IMR-90 (cell line): ENCODE results near the gene CCDC92. TPM values are rescaled to one million over a fixed set of nuclear protein-coding genes. Genes with fewer than 3 reads are reported as not detected.
"Not testable (repeated sequence)": the region's sequence is repeated elsewhere in the genome, so short reads cannot be mapped to it uniquely, and the experiment has no call there.

Experiments used
- ATAC-seq: fragments of 200-7000 bp; cut with Tn5 transposase; 2 replicates; pipeline ENCODE4 v1.9.1; 2020; ENCODE audit warnings: low read depth, mild to moderate bottlenecking, moderate library complexity
- BruUV-seq: library from RNA; stranded (reverse); fragments of 400-500 nt; replicated peaks from 2 replicates; lab custom pipeline; 2021; lab: Mats Ljungman, UMichigan
- CTCF ChIA-PET: fragments of 300-600 bp; formaldehyde crosslinking; extraction: SDS; loops from one replicate; lab custom pipeline; 2021; ENCODE audit warnings: antibody characterized with exemption; lab: Yijun Ruan, JAX
- POLR2A ChIA-PET: fragments of 300-600 bp; sonication (Branson Sonifier 250); formaldehyde crosslinking; loops from one replicate; lab custom pipeline; 2022; ENCODE audit warnings: antibody characterized with exemption; ENCODE audit not compliant: unreplicated experiment; lab: Charles Lee
- DNase-seq: peaks from one replicate; pipeline ENCODE4 v3.0.0; 2013
- H2AFZ ChIP-seq: replicated peaks from 2 replicates; pipeline ENCODE3; 2013; ENCODE audit warnings: low read length, mild to moderate bottlenecking; ENCODE audit not compliant: poor library complexity
- H2AK5ac ChIP-seq: 2 replicates; pipeline ENCODE4 v1.6.1; 2013; ENCODE audit warnings: low read depth, low read length, inconsistent platforms
- H2AK9ac ChIP-seq: replicated peaks from 2 replicates; pipeline ENCODE3; 2013; ENCODE audit warnings: mild to moderate bottlenecking, low read depth, low read length, moderate library complexity; ENCODE audit not compliant: poor library complexity
- H2BK120ac ChIP-seq: 2 replicates; pipeline ENCODE4 v1.6.1; 2013; ENCODE audit warnings: low read depth, low read length, inconsistent platforms
- H2BK15ac ChIP-seq: 3 replicates; pipeline ENCODE4 v1.6.1; 2013; ENCODE audit warnings: low read depth, low read length, inconsistent platforms
- H2BK20ac ChIP-seq: 2 replicates; pipeline ENCODE4 v1.6.1; 2013; ENCODE audit warnings: low read depth, mild to moderate bottlenecking, inconsistent platforms, low read length, moderate library complexity
- H2BK5ac ChIP-seq: 2 replicates; pipeline ENCODE4 v1.6.1; 2013; ENCODE audit warnings: mild to moderate bottlenecking, low read depth, low read length, inconsistent platforms; ENCODE audit not compliant: poor library complexity, severe bottlenecking
- H3K14ac ChIP-seq: replicated peaks from 2 replicates; pipeline ENCODE4 v1.6.1; 2013; ENCODE audit warnings: low read depth, low read length, inconsistent platforms
- H3K18ac ChIP-seq: 2 replicates; pipeline ENCODE4 v1.6.1; 2013; ENCODE audit warnings: low read depth, low read length, control low read depth
- H3K23ac ChIP-seq: 2 replicates; pipeline ENCODE4 v1.6.1; 2013; ENCODE audit warnings: low read depth, low read length, inconsistent platforms
- H3K27ac ChIP-seq: 2 replicates; pipeline ENCODE4 v1.5.1; 2013; ENCODE audit warnings: mild to moderate bottlenecking, control low read depth, low read length; ENCODE audit not compliant: insufficient read depth
- H3K27me3 ChIP-seq: 2 replicates; pipeline ENCODE4 v1.6.1; 2013; ENCODE audit warnings: low read length; ENCODE audit not compliant: control insufficient read depth, insufficient read depth
- H3K36me3 ChIP-seq: 2 replicates; pipeline ENCODE4 v1.6.1; 2013; ENCODE audit warnings: low read length, mixed read lengths; ENCODE audit not compliant: control insufficient read depth, insufficient read depth
- H3K4ac ChIP-seq: 2 replicates; pipeline ENCODE4 v1.6.1; 2013; ENCODE audit warnings: low read depth, low read length, inconsistent platforms
- H3K4me1 ChIP-seq: 2 replicates; pipeline ENCODE4 v1.6.1; 2013; ENCODE audit warnings: low read length, mixed read lengths; ENCODE audit not compliant: control insufficient read depth, insufficient read depth
- H3K4me2 ChIP-seq: 2 replicates; pipeline ENCODE4 v1.6.1; 2013; ENCODE audit warnings: low read depth, mild to moderate bottlenecking, control low read depth, low read length, moderate library complexity
- H3K4me3 ChIP-seq: 2 replicates; pipeline ENCODE4 v1.5.1; 2013; ENCODE audit warnings: low read depth, mild to moderate bottlenecking, control low read depth, low read length, moderate library complexity; ENCODE audit not compliant: insufficient read depth
- H3K56ac ChIP-seq: 2 replicates; pipeline ENCODE4 v1.6.1; 2013; ENCODE audit warnings: low read length, inconsistent platforms; ENCODE audit not compliant: insufficient read depth; ENCODE audit errors: extremely low read depth
- H3K79me1 ChIP-seq, 2 experiments: 2 replicates each; pipeline ENCODE4 v1.6.1; 2013; ENCODE audit warnings: low read length in 2 of 2, inconsistent platforms in 1 of 2, low read depth in 1 of 2
- H3K9ac ChIP-seq: 2 replicates; pipeline ENCODE4 v1.6.1; 2013; ENCODE audit warnings: low read depth, low read length, control low read depth
- H3K9me1 ChIP-seq: 2 replicates; pipeline ENCODE4 v1.6.1; 2013; ENCODE audit warnings: low read length, inconsistent platforms; ENCODE audit not compliant: insufficient read depth
- H3K9me3 ChIP-seq: 2 replicates; pipeline ENCODE4 v1.6.1; 2013; ENCODE audit warnings: low read length; ENCODE audit not compliant: control insufficient read depth, insufficient read depth
- H4K20me1 ChIP-seq: 2 replicates; pipeline ENCODE4 v1.6.1; 2013; ENCODE audit warnings: low read length, inconsistent platforms; ENCODE audit not compliant: insufficient read depth
- H4K5ac ChIP-seq: 2 replicates; pipeline ENCODE4 v1.6.1; 2013; ENCODE audit warnings: mild to moderate bottlenecking, low read depth, low read length, control low read depth
- H4K8ac ChIP-seq, 2 experiments: 2 replicates each; pipeline ENCODE4 v1.6.1; 2013; ENCODE audit warnings: low read depth in 2 of 2, low read length in 2 of 2, control low read depth in 1 of 2, inconsistent platforms in 1 of 2
- H4K91ac ChIP-seq: 2 replicates; pipeline ENCODE4 v1.6.1; 2013; ENCODE audit warnings: low read depth, low read length, inconsistent platforms; ENCODE audit not compliant: insufficient read depth
- WGBS, 2 experiments: methylation state at CpG; one replicate each; pipeline versions ENCODE4 v1.1.5 to v1.1.7; 2013; ENCODE audit warnings: missing lambda C conversion rate in 2 of 2; ENCODE audit not compliant: insufficient read length in 1 of 2; ENCODE audit errors: extremely low coverage in 2 of 2; 5-methylcytosine and 5-hydroxymethylcytosine counted together
- dilution Hi-C: fragments of 300-500 bp; cut with HindIII; formaldehyde crosslinking; loops from one replicate; pipeline ENCODE4 v1.14.3; 2018; ENCODE audit warnings: low sequenced_read_pairs; ENCODE audit not compliant: unreplicated experiment
- in situ Hi-C: fragments of 300-500 bp; cut with MboI; formaldehyde crosslinking; loops from 3 replicates; pipeline ENCODE4 v1.14.3; 2019; ENCODE audit warnings: low sequenced_read_pairs, inconsistent platforms, mixed read lengths
- intact Hi-C: fragments of 100-400 bp; cut with micrococcal nuclease; formaldehyde crosslinking; loops from 2 replicates; pipeline ENCODE4 v1.10.0; 2022
- polyA plus RNA-seq, 3 experiments: library from polyadenylated mRNA; depleted of rRNA; stranded (reverse); fragments of >200 nt; gene quantifications; 2 replicates each; pipeline ENCODE4 v1.2.3, GENCODE V29; 2012; ENCODE audit warnings: low replicate concordance in 1 of 3
- total RNA-seq: library from RNA; depleted of rRNA; stranded (reverse); fragments of >200 nt; gene quantifications from 2 replicates; pipeline ENCODE4 v1.2.3, GENCODE V29; 2012

The CCDC92 gene
- total and polyA plus RNA-seq, 2 of the 4 experiments (the other 2 are of a cell fraction): 5.7 to 55.5 TPM

DNA sequence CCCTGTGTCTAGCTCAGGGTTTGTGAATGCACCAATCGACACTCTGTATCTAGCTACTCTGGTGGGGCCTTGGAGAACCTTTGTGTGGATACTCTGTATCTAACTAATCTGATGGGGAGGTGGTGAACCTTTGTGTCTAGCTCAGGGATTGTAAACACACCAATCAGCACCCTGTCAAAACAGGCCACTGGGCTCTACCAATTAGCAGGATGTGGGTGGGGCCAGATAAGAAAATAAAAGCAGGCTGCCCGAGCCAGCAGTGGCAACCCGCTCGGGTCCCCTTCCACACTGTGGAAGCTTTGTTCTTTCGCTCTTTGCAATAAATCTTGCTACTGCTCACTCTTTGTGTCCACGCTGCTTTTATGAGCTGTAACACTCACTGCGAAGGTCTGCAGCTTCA lies 25.1 kb downstream of the CCDC92 start:
- H3K9me3 ChIP-seq, DNase-seq, POLR2A ChIA-PET, BruUV-seq, H3K27ac ChIP-seq, H3K14ac ChIP-seq, H2BK15ac ChIP-seq, H2AK9ac ChIP-seq, ATAC-seq, H3K4ac ChIP-seq, CTCF ChIA-PET, dilution Hi-C loops, H3K9ac ChIP-seq, H4K5ac ChIP-seq, H3K4me2 ChIP-seq, H2BK120ac ChIP-seq, H3K56ac ChIP-seq, H3K23ac ChIP-seq, in situ Hi-C loops, H3K4me3 ChIP-seq, H2BK20ac ChIP-seq, intact Hi-C loops, H4K91ac ChIP-seq, H2AK5ac ChIP-seq, H4K8ac ChIP-seq, H2BK5ac ChIP-seq, H3K27me3 ChIP-seq, H2AFZ ChIP-seq, H3K18ac ChIP-seq: not testable (repeated sequence)
- Histone ChIP-seq H3K9me1 (peaks cover 22% of the 10 kb centered on the region; the same call in 1 of the 2 replicates), H3K4me1 (peaks cover 25% of the 10 kb centered on the region), H3K79me1 (peaks cover 25 to 71% of the 10 kb centered on the region in 2 experiments; a peak in 3 of 4 replicates), H4K20me1 (peaks cover 10% of the 10 kb centered on the region), H3K36me3 (peaks cover 22% of the 10 kb centered on the region)
- WGBS, 2 experiments: 88% methylated on average over 1 of the region's 7 CpGs; no CpG with 5 or more reads in 1 of the 2 experiments

GRCh38 chr12:123946516-123947505 lies 25.8 kb downstream of the CCDC92 start:
- POLR2A ChIA-PET, H2AK9ac ChIP-seq, BruUV-seq, H4K20me1 ChIP-seq, H3K18ac ChIP-seq, H2BK5ac ChIP-seq, H3K27me3 ChIP-seq, in situ Hi-C loops, H3K4me2 ChIP-seq, H3K9ac ChIP-seq, H3K27ac ChIP-seq, H2AFZ ChIP-seq, H2BK15ac ChIP-seq, ATAC-seq, dilution Hi-C loops, H3K4me3 ChIP-seq, H2BK20ac ChIP-seq, CTCF ChIA-PET, H3K9me3 ChIP-seq, H3K23ac ChIP-seq, H2AK5ac ChIP-seq, H4K8ac ChIP-seq, H4K5ac ChIP-seq, H2BK120ac ChIP-seq, DNase-seq, H4K91ac ChIP-seq, H3K14ac ChIP-seq, H3K56ac ChIP-seq, intact Hi-C loops: not testable (repeated sequence)
- Histone ChIP-seq H3K4me1 (peaks cover 22% of the 10 kb centered on the region), H3K79me1 (peaks cover 24 to 66% of the 10 kb centered on the region in 2 experiments; a peak in 3 of 4 replicates), H3K36me3 (peaks cover 25% of the 10 kb centered on the region), H3K4ac (0 out of 2 replicates have a peak overlapping the region, but pooled peaks have one; percentile 7), H3K9me1 (peaks cover 22% of the 10 kb centered on the region; the same call in 1 of the 2 replicates)
- WGBS, 2 experiments: no CpG with 5 or more reads among the region's 35 CpGs
